ENCODE measurements around the gene ZNF827. TPM values are rescaled to one million over a fixed set of nuclear protein-coding genes. Genes with fewer than 3 reads are reported as not detected.

Gene ZNF827, protein sequence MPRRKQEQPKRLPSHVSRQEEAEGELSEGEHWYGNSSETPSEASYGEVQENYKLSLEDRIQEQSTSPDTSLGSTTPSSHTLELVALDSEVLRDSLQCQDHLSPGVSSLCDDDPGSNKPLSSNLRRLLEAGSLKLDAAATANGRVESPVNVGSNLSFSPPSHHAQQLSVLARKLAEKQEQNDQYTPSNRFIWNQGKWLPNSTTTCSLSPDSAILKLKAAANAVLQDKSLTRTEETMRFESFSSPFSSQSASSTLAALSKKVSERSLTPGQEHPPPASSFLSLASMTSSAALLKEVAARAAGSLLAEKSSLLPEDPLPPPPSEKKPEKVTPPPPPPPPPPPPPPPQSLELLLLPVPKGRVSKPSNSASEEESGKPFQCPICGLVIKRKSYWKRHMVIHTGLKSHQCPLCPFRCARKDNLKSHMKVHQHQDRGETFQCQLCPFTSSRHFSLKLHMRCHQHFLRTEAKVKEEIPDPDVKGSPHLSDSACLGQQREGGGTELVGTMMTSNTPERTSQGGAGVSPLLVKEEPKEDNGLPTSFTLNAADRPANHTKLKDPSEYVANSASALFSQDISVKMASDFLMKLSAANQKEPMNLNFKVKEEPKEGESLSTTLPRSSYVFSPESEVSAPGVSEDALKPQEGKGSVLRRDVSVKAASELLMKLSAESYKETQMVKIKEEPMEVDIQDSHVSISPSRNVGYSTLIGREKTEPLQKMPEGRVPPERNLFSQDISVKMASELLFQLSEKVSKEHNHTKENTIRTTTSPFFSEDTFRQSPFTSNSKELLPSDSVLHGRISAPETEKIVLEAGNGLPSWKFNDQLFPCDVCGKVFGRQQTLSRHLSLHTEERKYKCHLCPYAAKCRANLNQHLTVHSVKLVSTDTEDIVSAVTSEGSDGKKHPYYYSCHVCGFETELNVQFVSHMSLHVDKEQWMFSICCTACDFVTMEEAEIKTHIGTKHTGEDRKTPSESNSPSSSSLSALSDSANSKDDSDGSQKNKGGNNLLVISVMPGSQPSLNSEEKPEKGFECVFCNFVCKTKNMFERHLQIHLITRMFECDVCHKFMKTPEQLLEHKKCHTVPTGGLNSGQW
- 33.1 and 34.1 TPM in 2 replicates for total RNA-seq (2014; rRNA removed; shearing (Covaris generic))
- polyA plus RNA-seq (2016; fragmentation: Nextera tagmentation; extraction: Ambion mirVana), result 19.9 and 20.3 TPM in 2 replicates
- long read RNA-seq, partial matches to known transcripts, result 0 of 1 reads
- long read RNA-seq, other reads (novel, unspliced or antisense), result 1 of 1 reads

DNA sequence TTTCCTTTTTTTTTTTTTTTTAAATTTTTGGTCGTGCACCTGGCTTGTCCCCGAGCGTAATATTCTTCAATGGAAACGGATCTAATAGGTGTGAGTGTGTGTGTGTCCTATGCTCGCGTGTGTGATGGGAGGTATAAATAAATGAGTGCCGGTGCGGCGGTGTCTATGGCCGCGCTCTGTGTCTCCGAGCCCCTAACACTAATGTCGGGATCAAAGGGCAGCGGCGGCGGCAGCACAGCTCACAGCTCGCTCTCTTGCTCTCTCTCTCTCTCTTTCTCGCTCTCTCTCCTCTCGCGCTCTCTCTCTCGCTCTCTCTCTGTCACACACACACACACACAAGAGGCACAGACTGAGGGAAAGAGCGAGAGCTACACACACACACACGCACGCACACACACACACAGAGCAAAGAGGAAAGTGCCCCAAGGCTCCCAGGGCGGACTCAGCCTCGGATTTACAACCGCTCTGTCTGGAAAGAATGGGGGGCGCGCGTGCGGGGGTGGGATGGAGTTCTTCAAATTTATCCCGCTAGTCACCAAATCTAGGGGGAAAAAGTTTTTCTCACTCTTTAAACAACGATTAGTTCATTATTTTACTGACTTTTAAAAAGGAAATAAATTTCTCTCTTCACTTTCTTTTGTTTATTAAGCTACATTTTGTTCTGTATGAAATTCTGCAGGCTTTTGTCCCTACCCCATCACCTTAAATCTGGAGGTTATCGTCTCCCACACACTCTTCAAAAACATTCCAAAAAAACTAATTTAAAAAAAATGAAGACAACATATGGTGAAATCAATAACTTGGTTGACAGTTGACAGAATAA, at the start of gene ZNF827:
ZNF827 (minus strand) TSS at position 206 of the 823 bp plus-strand sequence. CDS start 416 bp downstream, outside the sequence.
- Mint-ChIP-seq H3K4me3 (peak within 1 kb of the TSS; percentile 94), H3K4me1 (peaks cover 32% of the 10 kb centered on the region), H3K27me3 (ENCODE audit: insufficient read depth, low read depth, poor library complexity) (peaks cover 18% of the 10 kb centered on the region), H3K9me3 (peaks cover 2% of the 10 kb centered on the region; the same call in 2 of the 3 replicates), H3K27ac (peak within 1 kb of the TSS; percentile 99), H3K36me3 (ENCODE audit: low read depth) (peaks cover 3% of the 10 kb centered on the region; the same call in 2 of the 3 replicates)
- ATAC-seq, result peak; percentile 43
- Histone ChIP-seq H2AFZ (peak within 1 kb of the TSS; percentile 1; the same call in 1 of the 2 replicates), H3K4me1 (ENCODE audit: insufficient read depth) (peaks cover 30% of the 10 kb centered on the region), H3K79me2 (replicated peaks; ENCODE audit: insufficient read depth) (peaks cover 29% of the 10 kb centered on the region), H3K9me2 (ENCODE audit: insufficient read depth) (no peaks in the 10 kb centered on the region), H3K36me3 (ENCODE audit: insufficient read depth) (no peaks in the 10 kb centered on the region), H3K4me2 (peak within 1 kb of the TSS; percentile 75), H3K4me3 (peak within 1 kb of the TSS; percentile 88), H3F3A (replicated peaks; ENCODE audit: low read depth) (no peaks in the 10 kb centered on the region), H4K20me1 (replicated peaks; ENCODE audit: insufficient read depth) (no peaks in the 10 kb centered on the region; the same call in 1 of the 2 replicates), H3K27me3 (ENCODE audit: insufficient read depth) (no peaks in the 10 kb centered on the region), H3K27ac (ENCODE audit: low read depth) (peak within 1 kb of the TSS; percentile 97)
- TF ChIP-seq NANOG (IDR thresholded peaks at IDR 0.05; ENCODE audit: borderline replicate concordance) (no peak), STAT1 (IDR thresholded peaks at IDR 0.05; ENCODE audit: unreplicated experiment) (no peak), EZH2phosphoT487 (IDR thresholded peaks at IDR 0.05; ENCODE audit: unreplicated experiment) (no peak), POLR2AphosphoS5 (IDR thresholded peaks at IDR 0.05; ENCODE audit: low read depth) (peak; percentile 67), CREB1 (CRISPR knock-in tag; IDR thresholded peaks at IDR 0.05; ENCODE audit: low read depth) (peak; percentile 49; the same call in 1 of the 2 replicates)
- DNase-seq (ENCODE audit: low spot score), result peak; percentile 80

DNA sequence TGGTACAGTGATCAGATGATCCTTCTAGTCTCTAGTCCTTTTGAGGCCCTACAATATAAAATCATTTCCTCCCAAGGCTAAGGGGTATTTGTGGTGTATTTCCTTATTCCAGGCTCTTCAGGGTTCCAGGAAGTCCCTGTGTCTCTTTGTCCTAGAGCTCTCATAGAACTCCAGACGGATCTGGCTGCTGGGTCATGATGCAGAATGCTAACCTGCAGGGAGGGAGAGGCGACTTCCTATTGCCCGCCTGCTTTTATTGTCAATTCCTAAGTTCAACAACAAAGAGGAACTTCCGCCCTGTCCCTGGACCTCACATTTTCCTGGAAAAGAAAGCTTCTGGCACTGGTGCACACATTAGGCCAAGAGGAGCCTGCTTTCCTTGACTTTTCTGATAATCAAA, 45.9 kb upstream of the ZNF827 start:
- H3K4me1 Mint-ChIP-seq, result peaks cover 14% of the 10 kb centered on the region; the same call in 2 of the 3 replicates
- H3K79me2 ChIP-seq (replicated peaks; ENCODE audit: insufficient read depth), result no peaks in the 10 kb centered on the region
- peaks cover 12% of the 10 kb centered on the region for H3K4me1 ChIP-seq (ENCODE audit: insufficient read depth)
- H3K27me3 Mint-ChIP-seq (ENCODE audit: insufficient read depth, low read depth, poor library complexity), result peaks cover 2% of the 10 kb centered on the region
- ATAC-seq (peak; percentile 48; the same call in 2 of the 3 replicates), DNase-seq (ENCODE audit: low spot score) (peak; percentile 13)
- peak overlapping the region; percentile 90; the same call in 1 of the 2 replicates for H2AFZ ChIP-seq
- no peak overlapping the region for H3K4me3 Mint-ChIP-seq
- no peaks in the 10 kb centered on the region for H3K27me3 ChIP-seq (ENCODE audit: insufficient read depth)
- no peaks in the 10 kb centered on the region for H3F3A ChIP-seq (replicated peaks; ENCODE audit: low read depth)
- H3K9me2 ChIP-seq (ENCODE audit: insufficient read depth), result no peaks in the 10 kb centered on the region
- H3K27ac ChIP-seq (ENCODE audit: low read depth), result no peak overlapping the region
- no peaks in the 10 kb centered on the region for H3K36me3 Mint-ChIP-seq (ENCODE audit: low read depth)
- peak overlapping the region; percentile 47; the same call in 1 of the 2 replicates for H3K27ac Mint-ChIP-seq
- H3K9me3 Mint-ChIP-seq, result no peaks in the 10 kb centered on the region
- H4K20me1 ChIP-seq (replicated peaks; ENCODE audit: insufficient read depth), result no peaks in the 10 kb centered on the region
- H3K4me3 ChIP-seq, result no peak overlapping the region
- no peak overlapping the region for H3K4me2 ChIP-seq
- H3K36me3 ChIP-seq (ENCODE audit: insufficient read depth), result no peaks in the 10 kb centered on the region
- TF ChIP-seq, protein P1, sequence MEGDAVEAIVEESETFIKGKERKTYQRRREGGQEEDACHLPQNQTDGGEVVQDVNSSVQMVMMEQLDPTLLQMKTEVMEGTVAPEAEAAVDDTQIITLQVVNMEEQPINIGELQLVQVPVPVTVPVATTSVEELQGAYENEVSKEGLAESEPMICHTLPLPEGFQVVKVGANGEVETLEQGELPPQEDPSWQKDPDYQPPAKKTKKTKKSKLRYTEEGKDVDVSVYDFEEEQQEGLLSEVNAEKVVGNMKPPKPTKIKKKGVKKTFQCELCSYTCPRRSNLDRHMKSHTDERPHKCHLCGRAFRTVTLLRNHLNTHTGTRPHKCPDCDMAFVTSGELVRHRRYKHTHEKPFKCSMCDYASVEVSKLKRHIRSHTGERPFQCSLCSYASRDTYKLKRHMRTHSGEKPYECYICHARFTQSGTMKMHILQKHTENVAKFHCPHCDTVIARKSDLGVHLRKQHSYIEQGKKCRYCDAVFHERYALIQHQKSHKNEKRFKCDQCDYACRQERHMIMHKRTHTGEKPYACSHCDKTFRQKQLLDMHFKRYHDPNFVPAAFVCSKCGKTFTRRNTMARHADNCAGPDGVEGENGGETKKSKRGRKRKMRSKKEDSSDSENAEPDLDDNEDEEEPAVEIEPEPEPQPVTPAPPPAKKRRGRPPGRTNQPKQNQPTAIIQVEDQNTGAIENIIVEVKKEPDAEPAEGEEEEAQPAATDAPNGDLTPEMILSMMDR (conservative IDR thresholded peaks at IDR 0.05; ENCODE audit: low read depth in 2 of 2), result no peak
- TF ChIP-seq, protein P2, sequence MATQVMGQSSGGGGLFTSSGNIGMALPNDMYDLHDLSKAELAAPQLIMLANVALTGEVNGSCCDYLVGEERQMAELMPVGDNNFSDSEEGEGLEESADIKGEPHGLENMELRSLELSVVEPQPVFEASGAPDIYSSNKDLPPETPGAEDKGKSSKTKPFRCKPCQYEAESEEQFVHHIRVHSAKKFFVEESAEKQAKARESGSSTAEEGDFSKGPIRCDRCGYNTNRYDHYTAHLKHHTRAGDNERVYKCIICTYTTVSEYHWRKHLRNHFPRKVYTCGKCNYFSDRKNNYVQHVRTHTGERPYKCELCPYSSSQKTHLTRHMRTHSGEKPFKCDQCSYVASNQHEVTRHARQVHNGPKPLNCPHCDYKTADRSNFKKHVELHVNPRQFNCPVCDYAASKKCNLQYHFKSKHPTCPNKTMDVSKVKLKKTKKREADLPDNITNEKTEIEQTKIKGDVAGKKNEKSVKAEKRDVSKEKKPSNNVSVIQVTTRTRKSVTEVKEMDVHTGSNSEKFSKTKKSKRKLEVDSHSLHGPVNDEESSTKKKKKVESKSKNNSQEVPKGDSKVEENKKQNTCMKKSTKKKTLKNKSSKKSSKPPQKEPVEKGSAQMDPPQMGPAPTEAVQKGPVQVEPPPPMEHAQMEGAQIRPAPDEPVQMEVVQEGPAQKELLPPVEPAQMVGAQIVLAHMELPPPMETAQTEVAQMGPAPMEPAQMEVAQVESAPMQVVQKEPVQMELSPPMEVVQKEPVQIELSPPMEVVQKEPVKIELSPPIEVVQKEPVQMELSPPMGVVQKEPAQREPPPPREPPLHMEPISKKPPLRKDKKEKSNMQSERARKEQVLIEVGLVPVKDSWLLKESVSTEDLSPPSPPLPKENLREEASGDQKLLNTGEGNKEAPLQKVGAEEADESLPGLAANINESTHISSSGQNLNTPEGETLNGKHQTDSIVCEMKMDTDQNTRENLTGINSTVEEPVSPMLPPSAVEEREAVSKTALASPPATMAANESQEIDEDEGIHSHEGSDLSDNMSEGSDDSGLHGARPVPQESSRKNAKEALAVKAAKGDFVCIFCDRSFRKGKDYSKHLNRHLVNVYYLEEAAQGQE (IDR thresholded peaks at IDR 0.05; ENCODE audit: unreplicated experiment), result no peak
- TF ChIP-seq ZNF331 (CRISPR knock-in tag; IDR thresholded peaks at IDR 0.05; ENCODE audit: low read depth) (no peak), EZH2 (IDR thresholded peaks at IDR 0.05; ENCODE audit: low read depth, unreplicated experiment) (no peak)
- TF ChIP-seq, protein P3, sequence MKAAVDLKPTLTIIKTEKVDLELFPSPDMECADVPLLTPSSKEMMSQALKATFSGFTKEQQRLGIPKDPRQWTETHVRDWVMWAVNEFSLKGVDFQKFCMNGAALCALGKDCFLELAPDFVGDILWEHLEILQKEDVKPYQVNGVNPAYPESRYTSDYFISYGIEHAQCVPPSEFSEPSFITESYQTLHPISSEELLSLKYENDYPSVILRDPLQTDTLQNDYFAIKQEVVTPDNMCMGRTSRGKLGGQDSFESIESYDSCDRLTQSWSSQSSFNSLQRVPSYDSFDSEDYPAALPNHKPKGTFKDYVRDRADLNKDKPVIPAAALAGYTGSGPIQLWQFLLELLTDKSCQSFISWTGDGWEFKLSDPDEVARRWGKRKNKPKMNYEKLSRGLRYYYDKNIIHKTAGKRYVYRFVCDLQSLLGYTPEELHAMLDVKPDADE (IDR thresholded peaks at IDR 0.05), result no peak

Measured in GM23338 (cell line).